EL (cell line): Measurements from ENCODE around the gene GRIK2.

Experiments used
- DNase-seq: peaks from one replicate; pipeline ENCODE4 v3.0.0-alpha.2; 2016

GRIK2 gene

GRCh38 chr6:101728956-101729355, 335.4 kb downstream of the GRIK2 start:
- DNase-seq = no peak

GRCh38 chr6:101730954-101731353, 337.4 kb downstream of the GRIK2 start:
- DNase-seq = peak; percentile 10

DNA sequence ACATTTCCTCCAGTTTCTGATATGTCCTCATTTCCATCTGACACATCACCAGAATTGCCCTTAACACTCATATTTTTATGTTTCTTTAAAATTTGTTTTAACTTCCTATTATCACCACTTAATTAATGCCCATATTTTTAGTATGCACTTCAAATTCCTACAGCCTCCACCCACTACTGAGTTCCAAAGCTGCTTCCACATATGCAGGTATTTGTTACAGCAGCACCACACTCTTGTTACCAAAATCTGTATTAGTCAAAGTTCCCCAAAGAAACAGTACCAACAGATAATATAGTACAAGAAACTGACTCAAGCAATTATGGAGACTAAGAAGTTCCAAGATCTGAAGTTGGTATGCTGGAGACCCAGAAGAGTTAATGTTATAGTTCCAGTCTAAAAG, 340.4 kb downstream of the GRIK2 start:
- DNase-seq = no peak

DNA sequence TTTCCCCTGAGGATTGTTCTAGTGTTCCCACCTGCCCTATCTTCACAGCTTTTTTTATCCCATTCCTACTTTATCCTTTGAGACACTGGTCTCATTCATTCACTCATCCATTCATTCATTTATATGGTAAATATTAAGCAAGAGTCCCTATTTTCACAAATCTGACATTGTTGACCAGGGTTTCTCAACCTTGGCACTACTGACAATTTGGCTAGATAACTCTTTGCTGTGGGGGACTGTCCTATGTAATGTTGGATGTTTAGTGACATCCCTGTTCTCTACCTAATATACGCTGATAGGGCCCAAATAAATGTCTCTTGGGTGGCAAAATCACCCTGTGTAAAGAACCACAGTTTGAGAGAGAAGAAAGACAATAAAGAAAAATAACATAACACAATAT, 345.0 kb downstream of the GRIK2 start:
- DNase-seq = no peak

DNA sequence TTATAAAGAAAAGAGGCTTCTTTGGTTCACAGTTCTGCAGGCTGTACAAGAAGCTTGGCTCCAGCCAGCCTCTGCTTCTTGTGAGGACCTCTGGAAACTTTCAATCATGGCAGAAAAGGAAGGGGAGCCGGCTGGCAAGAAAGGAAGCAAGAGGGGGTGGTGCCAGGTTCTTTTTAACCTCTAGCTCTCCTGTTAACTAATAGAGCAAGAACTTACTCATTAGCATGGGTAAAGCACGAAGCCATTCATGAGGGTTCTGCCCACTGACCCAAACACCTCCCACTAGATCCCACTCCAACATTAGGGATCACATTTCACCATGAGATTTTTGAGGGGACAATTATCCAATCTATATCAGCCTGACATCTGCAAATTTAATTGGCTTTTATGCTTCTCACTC, 347.1 kb downstream of the GRIK2 start:
- DNase-seq = no peak

- no peak for DNase-seq
These were observed 348.1 kb downstream of the GRIK2 start for GRCh38 chr6:101741474-101742171.

DNA sequence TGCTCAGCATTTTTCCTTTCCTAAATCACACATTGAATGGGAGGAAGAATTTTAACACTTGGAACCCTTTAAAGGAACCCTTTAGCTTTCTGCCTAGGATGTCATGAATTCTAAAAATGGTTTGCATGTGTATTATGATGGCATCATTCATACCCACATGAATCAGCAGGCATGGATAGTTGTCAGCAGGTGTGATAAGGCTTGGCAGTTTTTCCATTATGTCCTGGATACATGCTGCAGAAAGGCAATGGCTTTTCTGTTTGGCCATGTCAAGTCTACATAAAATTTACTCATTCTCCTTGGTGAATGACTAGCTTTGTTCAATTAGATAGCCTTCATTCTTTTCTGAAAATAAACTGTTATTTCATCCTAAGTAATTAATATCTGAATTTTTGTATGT, 353.7 kb downstream of the GRIK2 start:
- DNase-seq = no peak

- no peak for DNase-seq
These were observed 354.2 kb downstream of the GRIK2 start for GRCh38 chr6:101747716-101748115.

- DNase-seq = no peak
These were observed 362.4 kb downstream of the GRIK2 start for GRCh38 chr6:101755931-101756330.

- DNase-seq = no peak
These were observed 364.9 kb downstream of the GRIK2 start for GRCh38 chr6:101758368-101758767.

- peak; percentile 83 for DNase-seq
These were observed 367.5 kb downstream of the GRIK2 start for GRCh38 chr6:101760843-101761621.

DNA sequence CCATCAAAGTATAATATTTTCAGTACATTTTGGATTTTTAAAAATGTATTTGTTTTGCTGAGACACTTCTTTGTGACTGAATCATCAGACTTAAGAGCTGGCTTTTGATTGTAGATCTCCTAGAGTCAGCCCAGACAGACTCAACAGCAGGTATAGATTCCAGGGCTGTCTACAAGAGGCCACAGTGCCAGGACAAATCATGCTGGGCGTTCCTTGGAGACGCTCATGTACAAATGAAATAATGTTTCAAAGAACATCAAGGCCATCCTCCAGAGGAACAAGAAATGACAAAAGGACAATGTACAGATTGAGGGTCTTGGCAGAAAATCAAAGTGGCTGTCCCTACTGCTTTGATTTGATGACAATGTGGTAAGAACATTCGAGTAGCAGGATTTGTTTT, 369.3 kb downstream of the GRIK2 start:
- no peak for DNase-seq

- no peak for DNase-seq
These were observed 371.8 kb downstream of the GRIK2 start for GRCh38 chr6:101765281-101765680.

DNA sequence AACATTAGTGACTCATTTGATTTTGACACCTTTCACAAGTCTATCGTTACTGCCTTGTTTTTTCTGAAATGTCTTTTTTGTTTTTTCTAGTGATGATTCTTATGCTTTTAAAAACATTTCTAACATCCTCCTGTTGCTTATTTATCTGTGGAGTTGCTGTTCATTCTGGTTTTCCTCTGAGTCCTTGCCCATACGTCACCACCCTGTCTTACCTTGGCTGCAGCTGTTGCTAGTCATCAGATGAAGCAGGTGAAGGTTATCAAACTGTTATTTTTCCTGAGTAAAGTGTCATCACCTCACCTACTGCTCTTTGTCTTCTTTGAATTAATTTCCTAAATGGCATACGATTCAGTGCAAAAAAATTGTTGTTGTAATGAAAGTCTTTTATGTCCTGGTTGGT, 376.6 kb downstream of the GRIK2 start:
- DNase-seq = no peak

DNA sequence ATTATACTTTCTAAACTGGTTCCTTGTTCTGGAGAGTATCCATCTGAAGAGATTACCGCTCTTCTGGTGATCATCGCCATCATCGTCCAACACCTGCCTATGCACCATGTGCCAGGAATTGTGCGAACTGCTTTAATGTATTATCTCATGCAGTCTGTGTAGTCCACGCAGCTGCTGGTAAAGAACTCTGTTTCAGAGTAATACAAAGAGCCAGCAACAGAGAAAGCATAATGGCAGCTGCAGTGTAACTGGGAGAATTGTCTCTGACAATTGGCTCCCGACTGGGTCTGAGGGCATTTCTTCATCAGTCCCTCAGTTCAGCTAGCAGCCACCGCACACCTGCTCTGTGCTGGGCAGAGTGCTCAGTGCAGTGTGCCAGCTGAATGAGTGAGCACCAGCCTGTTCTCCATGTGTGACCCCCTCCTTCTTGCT, 383.4 kb downstream of the GRIK2 start:
- no peak for DNase-seq

DNA sequence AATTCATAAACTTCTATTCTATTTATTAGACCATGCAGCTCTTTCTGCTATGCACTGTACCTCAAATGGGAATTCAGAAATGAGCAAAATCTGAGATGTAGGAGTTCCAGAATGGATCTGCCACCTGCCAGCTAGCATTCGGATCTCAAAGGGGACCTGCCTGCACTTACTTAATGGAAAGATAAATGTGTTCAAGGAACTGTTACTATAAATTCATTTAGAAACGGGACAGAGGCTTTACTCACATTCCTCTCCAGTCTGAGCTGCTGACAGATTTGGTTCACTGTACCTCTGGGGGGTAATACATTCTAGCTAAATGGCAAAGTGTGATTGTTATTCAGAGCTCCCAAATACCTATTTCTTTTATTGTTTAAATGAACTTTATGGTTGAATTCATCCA, 384.1 kb downstream of the GRIK2 start:
- no peak for DNase-seq

GRCh38 chr6:101779051-101779844, 385.7 kb downstream of the GRIK2 start:
- DNase-seq = peak; percentile 45

GRCh38 chr6:101783287-101783686, 389.8 kb downstream of the GRIK2 start:
- DNase-seq = no peak

GRCh38 chr6:101784094-101784493, 390.6 kb downstream of the GRIK2 start:
- no peak for DNase-seq

GRCh38 chr6:101799531-101799930, 406.0 kb downstream of the GRIK2 start:
- DNase-seq = no peak

- no peak for DNase-seq
These were observed 407.1 kb downstream of the GRIK2 start for GRCh38 chr6:101800598-101800997.

- peak; percentile 40 for DNase-seq
These were observed 409.6 kb downstream of the GRIK2 start for GRCh38 chr6:101803136-101803535.

GRCh38 chr6:101806241-101806640, 412.7 kb downstream of the GRIK2 start:
- DNase-seq = peak; percentile 91

- DNase-seq = no peak
These were observed 417.6 kb downstream of the GRIK2 start for GRCh38 chr6:101811108-101811507.
